Dendritic cell treated with granulocyte-macrophage colony-stimulating factor and Interleukin-4, amounts not matched to agents 40 ng/mL and 50 ng/mL, for 4 days (primary cell): ENCODE measurements around the gene SMARCD3.

Experiments
- H3K27ac Mint-ChIP-seq: one replicate; pipeline ENCODE4 v1.8.0; 2022; ENCODE audit warnings: mild to moderate bottlenecking, mixed read lengths
- H3K27me3 Mint-ChIP-seq: one replicate; pipeline ENCODE4 v1.8.0; 2022; ENCODE audit warnings: mild to moderate bottlenecking, mixed read lengths
- H3K36me3 Mint-ChIP-seq: one replicate; pipeline ENCODE4 v1.8.0; 2022; ENCODE audit warnings: low read depth, mixed read lengths
- H3K4me1 Mint-ChIP-seq: one replicate; pipeline ENCODE4 v1.8.0; 2022; ENCODE audit warnings: low read depth, mixed read lengths
- H3K4me3 Mint-ChIP-seq: one replicate; pipeline ENCODE4 v1.8.0; 2022; ENCODE audit warnings: mild to moderate bottlenecking, moderate library complexity, mixed read lengths
- H3K9me3 Mint-ChIP-seq: one replicate; pipeline ENCODE4 v1.8.0; 2022; ENCODE audit warnings: mixed read lengths
- intact Hi-C: fragments of 100-400 bp; cut with micrococcal nuclease; formaldehyde crosslinking; loops from one replicate; pipeline ENCODE4 v1.15.0; 2022

SMARCD3 gene

GRCh38 chr7:151194188-151194587 is 54.3 kb downstream of the SMARCD3 start:
- Mint-ChIP-seq H3K9me3 (no peaks in the 10 kb centered on the region), H3K4me3 (no peak overlapping the region), H3K27me3 (peaks cover 16% of the 10 kb centered on the region), H3K27ac (no peak overlapping the region), H3K36me3 (no peaks in the 10 kb centered on the region), H3K4me1 (no peaks in the 10 kb centered on the region)
- intact Hi-C loops, result no loop called here

GRCh38 chr7:151193203-151193978 is 55.1 kb downstream of the SMARCD3 start:
- Mint-ChIP-seq H3K36me3 (no peaks in the 10 kb centered on the region), H3K9me3 (no peaks in the 10 kb centered on the region), H3K4me3 (no peak overlapping the region), H3K27ac (no peak overlapping the region), H3K4me1 (no peaks in the 10 kb centered on the region), H3K27me3 (peaks cover 18% of the 10 kb centered on the region)
- intact Hi-C loops, result no loop called here

GRCh38 chr7:151192002-151192539 is 56.4 kb downstream of the SMARCD3 start:
- peaks cover 18% of the 10 kb centered on the region for H3K27me3 Mint-ChIP-seq
- H3K27ac Mint-ChIP-seq, result no peak overlapping the region
- no peaks in the 10 kb centered on the region for H3K4me1 Mint-ChIP-seq
- intact Hi-C loops, result no loop called here
- H3K9me3 Mint-ChIP-seq, result no peaks in the 10 kb centered on the region
- no peak overlapping the region for H3K4me3 Mint-ChIP-seq
- H3K36me3 Mint-ChIP-seq, result no peaks in the 10 kb centered on the region

GRCh38 chr7:151191544-151191943 is 57.0 kb downstream of the SMARCD3 start:
- Mint-ChIP-seq H3K4me1 (no peaks in the 10 kb centered on the region), H3K27me3 (peaks cover 18% of the 10 kb centered on the region), H3K27ac (no peak overlapping the region), H3K4me3 (no peak overlapping the region), H3K36me3 (no peaks in the 10 kb centered on the region), H3K9me3 (no peaks in the 10 kb centered on the region)
- intact Hi-C loops, result no loop called here

GRCh38 chr7:151189038-151189437 is 59.5 kb downstream of the SMARCD3 start:
- intact Hi-C loops, result no loop called here
- Mint-ChIP-seq H3K4me3 (no peak overlapping the region), H3K36me3 (no peaks in the 10 kb centered on the region), H3K4me1 (no peaks in the 10 kb centered on the region), H3K27ac (no peak overlapping the region), H3K27me3 (peaks cover 14% of the 10 kb centered on the region), H3K9me3 (no peaks in the 10 kb centered on the region)
